HCT116 (cell line): Measurements from ENCODE around the gene SAP30L. TPM values are rescaled to one million over a fixed set of nuclear protein-coding genes. Genes with fewer than 3 reads are reported as not detected.

Experiments
- ATAC-seq: fragments of 200-7000 bp; cut with Tn5 transposase; 2 replicates; pipeline ENCODE4 v1.9.1; 2020; ENCODE audit warnings: mild to moderate bottlenecking, moderate library complexity
- BruUV-seq: library from RNA; stranded (reverse); fragments of 400-500 nt; replicated peaks from 2 replicates; lab custom pipeline; 2021; lab: Mats Ljungman, UMichigan
- CTCF ChIA-PET: fragments of 300-600 bp; sonication (Branson Sonifier 250); formaldehyde crosslinking; loops from one replicate; lab custom pipeline; 2021; ENCODE audit warnings: antibody characterized with exemption; lab: Charles Lee
- POLR2A ChIA-PET: fragments of 300-600, 350-600 bp; sonication (Branson Sonifier 250); formaldehyde crosslinking; loops from one replicate; lab custom pipeline; 2021; ENCODE audit warnings: antibody characterized with exemption; lab: Charles Lee
- RAD21 ChIA-PET, 2 experiments: fragments of 300-600 bp; sonication (Branson Sonifier 250); formaldehyde crosslinking; loops; one replicate each; lab custom pipeline; 2023; ENCODE audit warnings: low total read pairs in 2 of 2; ENCODE audit not compliant: uncharacterized antibody in 2 of 2, unreplicated experiment in 2 of 2, low non-redundant PET in 1 of 2; lab: Charles Lee
- DNase-seq: peaks from one replicate; pipeline ENCODE4 v3.0.0-alpha.2; 2010; ENCODE audit warnings: low read depth, low spot score
- H2AFZ ChIP-seq: fragments of 200-600 bp; shearing (Covaris generic), sonication (generic); 2 replicates; pipeline ENCODE4 v1.6.1; 2017; ENCODE audit warnings: low read depth, mixed run types, mixed read lengths, antibody characterized with exemption, low read length; ENCODE audit not compliant: poor library complexity, severe bottlenecking
- H3K27ac ChIP-seq: 2 replicates; pipeline ENCODE4 v1.5.1; 2012; ENCODE audit warnings: low read depth, low read length
- H3K27me3 ChIP-seq: fragments of 200-600 bp; sonication (generic); 2 replicates; pipeline ENCODE4 v1.6.1; 2016; ENCODE audit warnings: mixed run types, low read length, mixed read lengths; ENCODE audit not compliant: insufficient read depth
- H3K36me3 ChIP-seq, 2 experiments: fragments of 200-500 bp in 1 of 2; fragments of 200-600 bp in 1 of 2; sonication (Bioruptor generic) in 1 of 2; sonication (generic) in 1 of 2; 2 replicates each; pipeline versions ENCODE4 v1.5.1 to v1.6.1; 2014 to 2016; ENCODE audit warnings: low read length in 2 of 2, inconsistent platforms in 1 of 2, mixed read lengths in 1 of 2, mixed run types in 1 of 2; ENCODE audit not compliant: insufficient read depth in 2 of 2, control insufficient read depth in 1 of 2
- H3K4me1 ChIP-seq, 2 experiments: fragments of 200-600 bp in 1 of 2; sonication (generic) in 1 of 2; 2 replicates each; pipeline versions ENCODE4 v1.5.1 to v1.6.1; 2012 to 2017; ENCODE audit warnings: low read length in 2 of 2, inconsistent platforms in 1 of 2, mild to moderate bottlenecking in 1 of 2, mixed read lengths in 1 of 2, mixed run types in 1 of 2, moderate library complexity in 1 of 2; ENCODE audit not compliant: insufficient read depth in 2 of 2, control insufficient read depth in 1 of 2
- H3K4me2 ChIP-seq: fragments of 200-600 bp; sonication (generic); 2 replicates; pipeline ENCODE4 v1.6.1; 2017; ENCODE audit warnings: mixed run types, low read length, mixed read lengths
- H3K4me3 ChIP-seq, 2 experiments: fragments of 200-600 bp in 1 of 2; sonication (generic) in 1 of 2; replicated peaks in 1 of 2; 2 replicates each; pipeline ENCODE4 v1.5.1; 2011 to 2016; ENCODE audit warnings: low read length in 2 of 2, control low read depth in 1 of 2, low read depth in 1 of 2, mild to moderate bottlenecking in 1 of 2, mixed read lengths in 1 of 2, mixed run types in 1 of 2
- H3K79me2 ChIP-seq: fragments of 200-600 bp; sonication (generic); 2 replicates; pipeline ENCODE4 v1.6.1; 2017; ENCODE audit warnings: mild to moderate bottlenecking, mixed run types, low read length, moderate library complexity, mixed read lengths; ENCODE audit not compliant: insufficient read depth
- H3K9ac ChIP-seq: fragments of 200-600 bp; sonication (generic); 2 replicates; pipeline ENCODE4 v1.6.1; 2016; ENCODE audit warnings: low read length, mixed read lengths
- H3K9me2 ChIP-seq: fragments of 200-600 bp; sonication (generic), shearing (Covaris generic); 2 replicates; pipeline ENCODE4 v1.6.1; 2017; ENCODE audit warnings: mixed run types, mild to moderate bottlenecking, moderate library complexity; ENCODE audit not compliant: insufficient read depth
- H3K9me3 ChIP-seq, 2 experiments: fragments of 200-500 bp in 1 of 2; fragments of 200-600 bp in 1 of 2; sonication (Bioruptor generic) in 1 of 2; sonication (generic) in 1 of 2; 2 replicates each; pipeline ENCODE4 v1.6.1; 2014 to 2017; ENCODE audit warnings: low read length in 2 of 2, mixed read lengths in 2 of 2, inconsistent platforms in 1 of 2, low read depth in 1 of 2, mild to moderate bottlenecking in 1 of 2, mixed run types in 1 of 2, moderate library complexity in 1 of 2; ENCODE audit not compliant: control insufficient read depth in 1 of 2, insufficient read depth in 1 of 2
- H4K20me1 ChIP-seq: fragments of 200-600 bp; sonication (generic), shearing (Covaris generic); 2 replicates; pipeline ENCODE4 v1.6.1; 2017; ENCODE audit warnings: mixed run types, mild to moderate bottlenecking, moderate library complexity; ENCODE audit not compliant: insufficient read depth
- ELF1 ChIP-seq: IDR thresholded peaks from 2 replicates; pipeline ENCODE4 v1.6.1; 2012; ENCODE audit warnings: low read depth, borderline replicate concordance
- EZH2 ChIP-seq: fragments of 200-600 bp; sonication (generic); IDR thresholded peaks from 2 replicates; pipeline ENCODE4 v1.6.1; 2017; ENCODE audit warnings: antibody characterized with exemption, mixed run types
- REST ChIP-seq: IDR thresholded peaks from 2 replicates; pipeline ENCODE4 v1.6.1; 2012; ENCODE audit warnings: low read depth
- SRF ChIP-seq: IDR thresholded peaks from 2 replicates; pipeline ENCODE4 v1.6.1; 2012; ENCODE audit warnings: low read depth
- TCF7L2 ChIP-seq: IDR thresholded peaks from 2 replicates; pipeline ENCODE4 v1.7.0; 2011; ENCODE audit warnings: borderline replicate concordance, inconsistent platforms; ENCODE audit not compliant: insufficient read depth, insufficient read length; ENCODE audit errors: extremely low read depth
- intact Hi-C: fragments of 100-400 bp; cut with micrococcal nuclease; formaldehyde crosslinking; loops from 2 replicates; pipeline ENCODE4 v1.10.0; 2022
- total RNA-seq: library from RNA; stranded (reverse); gene quantifications from one replicate; pipeline ENCODE4 v1.2.1, GENCODE V29; 2021; ENCODE audit not compliant: unreplicated experiment

Gene SAP30L
- total RNA-seq, 1 experiment from 2014 or later = 25.5 TPM

- no TSS peak for BruUV-seq
- Histone ChIP-seq H3K36me3 (no peaks in the 10 kb centered on the region), H2AFZ (no peak overlapping the region), H3K4me2 (no peak overlapping the region), H3K27me3 (peaks cover 62% of the 10 kb centered on the region), H3K4me1 (no peaks in the 10 kb centered on the region), H3K9me2 (no peaks in the 10 kb centered on the region), H3K79me2 (no peaks in the 10 kb centered on the region), H3K9me3 (no peaks in the 10 kb centered on the region), H3K27ac (no peak overlapping the region), H4K20me1 (no peaks in the 10 kb centered on the region), H3K4me3 (no peak overlapping the region), H3K9ac (no peak overlapping the region)
- TF ChIP-seq REST (no peak), SRF (no peak), ELF1 (no peak), EZH2 (no peak), TCF7L2 (no peak)
- CTCF ChIA-PET = no interaction called here
- intact Hi-C loops = no loop called here
- RAD21 ChIA-PET = no interaction called here
- ATAC-seq (no peak), DNase-seq (no peak)
- POLR2A ChIA-PET = no interaction called here
Observed at GRCh38 chr5:154483654-154484392, 38.0 kb downstream of the SAP30L start.
